Astrocyte (in vitro differentiated cells and primary cell): ENCODE results near the gene AP5S1. TPM values are rescaled to one million over a fixed set of nuclear protein-coding genes. Genes with fewer than 3 reads are reported as not detected.

Experiments
- DNase-seq: peaks from one replicate; pipeline ENCODE4 v3.0.0-alpha.2; 2010; ENCODE audit warnings: low read depth
- FAIRE-seq: peaks from 2 replicates; lab custom pipeline; 2011; peaks lifted over from hg19 to GRCh38; lab: Jason Lieb, UNC
- H2AFZ ChIP-seq: 2 replicates; pipeline ENCODE4 v1.6.0; 2012; ENCODE audit warnings: low read depth, low read length, inconsistent platforms
- H3K27ac ChIP-seq: 2 replicates; pipeline ENCODE4 v1.5.1; 2011; ENCODE audit warnings: low read depth, low read length, inconsistent platforms
- H3K27me3 ChIP-seq: 2 replicates; pipeline ENCODE4 v1.6.0; 2011; ENCODE audit warnings: low read length, inconsistent platforms; ENCODE audit not compliant: insufficient read depth
- H3K36me3 ChIP-seq: 2 replicates; pipeline ENCODE4 v1.5.1; 2011; ENCODE audit warnings: low read length, inconsistent platforms; ENCODE audit not compliant: insufficient read depth
- H3K4me1 ChIP-seq: 2 replicates; pipeline ENCODE4 v1.5.1; 2011; ENCODE audit warnings: low read length, inconsistent platforms; ENCODE audit not compliant: insufficient read depth
- H3K4me2 ChIP-seq: 2 replicates; pipeline ENCODE4 v1.6.0; 2012; ENCODE audit warnings: low read length, inconsistent platforms
- H3K4me3 ChIP-seq: 2 replicates; pipeline ENCODE4 v1.5.1; 2011; ENCODE audit warnings: low read depth, mild to moderate bottlenecking, low read length, inconsistent platforms; ENCODE audit not compliant: insufficient read depth
- H3K79me2 ChIP-seq: 2 replicates; pipeline ENCODE4 v1.6.0; 2012; ENCODE audit warnings: mild to moderate bottlenecking, low read length, inconsistent platforms; ENCODE audit not compliant: insufficient read depth
- H3K9ac ChIP-seq: 2 replicates; pipeline ENCODE4 v1.6.0; 2012; ENCODE audit warnings: mild to moderate bottlenecking, low read length, inconsistent platforms
- H3K9me3 ChIP-seq: 2 replicates; pipeline ENCODE4 v1.5.1; 2012; ENCODE audit warnings: low read depth, mild to moderate bottlenecking, low read length, inconsistent platforms; ENCODE audit not compliant: insufficient read depth
- H4K20me1 ChIP-seq: 2 replicates; pipeline ENCODE4 v1.6.0; 2012; ENCODE audit warnings: low read length, inconsistent platforms; ENCODE audit not compliant: insufficient read depth
- H3K27ac Mint-ChIP-seq: one replicate; pipeline ENCODE4 v1.8.0; 2021; ENCODE audit warnings: mild to moderate bottlenecking, mixed read lengths; ENCODE audit not compliant: unreplicated experiment
- H3K27me3 Mint-ChIP-seq: one replicate; pipeline ENCODE4 v1.8.0; 2021; ENCODE audit warnings: low read depth, mixed read lengths; ENCODE audit not compliant: unreplicated experiment
- H3K36me3 Mint-ChIP-seq: one replicate; pipeline ENCODE4 v1.8.0; 2021; ENCODE audit warnings: low read depth, mixed read lengths; ENCODE audit not compliant: unreplicated experiment
- H3K4me1 Mint-ChIP-seq: one replicate; pipeline ENCODE4 v1.8.0; 2021; ENCODE audit warnings: low read depth, mixed read lengths; ENCODE audit not compliant: unreplicated experiment
- H3K4me3 Mint-ChIP-seq: one replicate; pipeline ENCODE4 v1.8.0; 2021; ENCODE audit warnings: mild to moderate bottlenecking, moderate library complexity, mixed read lengths; ENCODE audit not compliant: unreplicated experiment
- H3K9me3 Mint-ChIP-seq: one replicate; pipeline ENCODE4 v1.8.0; 2021; ENCODE audit warnings: mild to moderate bottlenecking, mixed read lengths; ENCODE audit not compliant: unreplicated experiment
- CTCF ChIP-seq: IDR thresholded peaks from 2 replicates; pipeline ENCODE4 v1.5.1; 2011; ENCODE audit warnings: low read depth, mild to moderate bottlenecking, inconsistent platforms, low read length, moderate library complexity; ENCODE audit not compliant: insufficient read depth
- EZH2 ChIP-seq: IDR thresholded peaks from 2 replicates; pipeline ENCODE4 v1.6.1; 2012; ENCODE audit warnings: mild to moderate bottlenecking, low read length, inconsistent platforms; ENCODE audit not compliant: insufficient read depth
- total RNA-seq: library from RNA; stranded (reverse); gene quantifications from 2 replicates; pipeline ENCODE4 v1.2.1, GENCODE V29; 2021

The AP5S1 gene
- total RNA-seq, 1 donor from 2014 or later: 12.6 TPM

GRCh38 chr20:3874194-3874844 lies 54.0 kb downstream of the AP5S1 start:
- H3K4me3 ChIP-seq: no peak overlapping the region
- no peaks in the 10 kb centered on the region for H3K9me3 Mint-ChIP-seq
- no peak overlapping the region for H2AFZ ChIP-seq
- H3K4me2 ChIP-seq: no peak overlapping the region
- no peak overlapping the region for H3K9ac ChIP-seq
- peaks cover 31% of the 10 kb centered on the region for H3K36me3 Mint-ChIP-seq
- H3K9me3 ChIP-seq: no peaks in the 10 kb centered on the region
- no peak overlapping the region for H3K27ac ChIP-seq
- no peak overlapping the region for H3K27ac Mint-ChIP-seq
- peaks cover 3% of the 10 kb centered on the region for H3K4me1 ChIP-seq
- DNase-seq: no peak
- peaks cover 30% of the 10 kb centered on the region for H4K20me1 ChIP-seq
- TF ChIP-seq EZH2 (no peak), CTCF (no peak)
- no peaks in the 10 kb centered on the region for H3K27me3 ChIP-seq
- no peaks in the 10 kb centered on the region for H3K27me3 Mint-ChIP-seq
- no peaks in the 10 kb centered on the region for H3K79me2 ChIP-seq
- H3K4me1 Mint-ChIP-seq: peaks cover 11% of the 10 kb centered on the region
- no peak overlapping the region for H3K4me3 Mint-ChIP-seq
- no peak for FAIRE-seq
- peaks cover 10% of the 10 kb centered on the region for H3K36me3 ChIP-seq

- Histone ChIP-seq H3K36me3 (peaks cover 10% of the 10 kb centered on the region), H3K4me2 (no peak overlapping the region), H2AFZ (no peak overlapping the region), H3K9ac (no peak overlapping the region), H3K27me3 (no peaks in the 10 kb centered on the region), H3K27ac (no peak overlapping the region), H3K79me2 (no peaks in the 10 kb centered on the region), H3K4me1 (peaks cover 3% of the 10 kb centered on the region), H4K20me1 (peaks cover 30% of the 10 kb centered on the region), H3K4me3 (no peak overlapping the region), H3K9me3 (no peaks in the 10 kb centered on the region)
- TF ChIP-seq EZH2 (no peak), CTCF (no peak)
- no peaks in the 10 kb centered on the region for H3K9me3 Mint-ChIP-seq
- DNase-seq (no peak), FAIRE-seq (no peak)
- no peak overlapping the region for H3K4me3 Mint-ChIP-seq
- H3K27me3 Mint-ChIP-seq: no peaks in the 10 kb centered on the region
- peaks cover 8% of the 10 kb centered on the region for H3K4me1 Mint-ChIP-seq
- no peak overlapping the region for H3K27ac Mint-ChIP-seq
- peaks cover 31% of the 10 kb centered on the region for H3K36me3 Mint-ChIP-seq
Observed at GRCh38 chr20:3875378-3875974, 55.1 kb downstream of the AP5S1 start.

- no peak for FAIRE-seq
- Histone ChIP-seq H3K9ac (no peak overlapping the region), H3K36me3 (peaks cover 10% of the 10 kb centered on the region), H3K4me3 (no peak overlapping the region), H3K4me2 (no peak overlapping the region), H3K9me3 (no peaks in the 10 kb centered on the region), H3K79me2 (no peaks in the 10 kb centered on the region), H4K20me1 (peaks cover 30% of the 10 kb centered on the region), H3K4me1 (peaks cover 3% of the 10 kb centered on the region), H3K27ac (no peak overlapping the region), H2AFZ (no peak overlapping the region), H3K27me3 (no peaks in the 10 kb centered on the region)
- Mint-ChIP-seq H3K4me1 (peaks cover 5% of the 10 kb centered on the region), H3K27ac (no peak overlapping the region), H3K4me3 (no peak overlapping the region), H3K27me3 (no peaks in the 10 kb centered on the region), H3K9me3 (no peaks in the 10 kb centered on the region), H3K36me3 (peaks cover 29% of the 10 kb centered on the region)
- no peak for DNase-seq
- TF ChIP-seq CTCF: no peak
- TF ChIP-seq EZH2: no peak
Observed at GRCh38 chr20:3876000-3876399, 55.7 kb downstream of the AP5S1 start.
